ENCODE data around the gene TRAPPC8. TPM values are rescaled to one million over a fixed set of nuclear protein-coding genes. Genes with fewer than 3 reads are reported as not detected.

TRAPPC8 gene
- polyA plus RNA-seq, 1 donor from 2014 or later = 57.8 TPM

GRCh38 chr18:31825772-31826171, 117.2 kb downstream of the TRAPPC8 start:
- Histone ChIP-seq H3K79me2 (replicated peaks; ENCODE audit: insufficient read depth, low read length) (no peaks in the 10 kb centered on the region), H3K36me3 (ENCODE audit: insufficient read depth, low read length) (no peaks in the 10 kb centered on the region), H3K9me2 (ENCODE audit: insufficient read depth, low read length) (no peaks in the 10 kb centered on the region), H3K9ac (ENCODE audit: low read length) (no peak overlapping the region), H3K27ac (ENCODE audit: low read length) (no peak overlapping the region), H3K27me3 (ENCODE audit: insufficient read depth, low read depth, low read length) (no peaks in the 10 kb centered on the region), H3K4me3 (ENCODE audit: low read length) (no peak overlapping the region), H3K9me3 (ENCODE audit: low read length) (no peaks in the 10 kb centered on the region), H2AFZ (ENCODE audit: low read depth, low read length) (no peak overlapping the region), H4K20me1 (ENCODE audit: insufficient read depth) (no peaks in the 10 kb centered on the region), H3K4me2 (ENCODE audit: low read length) (no peak overlapping the region), H3F3A (ENCODE audit: insufficient read depth, low read length, poor library complexity, severe bottlenecking) (no peaks in the 10 kb centered on the region)
- TF ChIP-seq RAD21 (conservative IDR thresholded peaks at IDR 0.05) (no peak), POLR2AphosphoS5 (IDR thresholded peaks at IDR 0.05) (no peak), EZH2 (IDR thresholded peaks at IDR 0.05; ENCODE audit: borderline replicate concordance, insufficient read depth, low read length, poor library complexity, severe bottlenecking) (no peak), TAF1 (IDR thresholded peaks at IDR 0.05; ENCODE audit: low read depth) (no peak), MXI1 (conservative IDR thresholded peaks at IDR 0.05; ENCODE audit: poor library complexity, severe bottlenecking) (no peak), SMC3 (conservative IDR thresholded peaks at IDR 0.05; ENCODE audit: poor library complexity) (no peak), CTCF (IDR thresholded peaks at IDR 0.05; ENCODE audit: poor library complexity, severe bottlenecking) (no peak), EP300 (conservative IDR thresholded peaks at IDR 0.05; ENCODE audit: poor library complexity, severe bottlenecking) (no peak)
- TF ChIP-seq, protein P1, sequence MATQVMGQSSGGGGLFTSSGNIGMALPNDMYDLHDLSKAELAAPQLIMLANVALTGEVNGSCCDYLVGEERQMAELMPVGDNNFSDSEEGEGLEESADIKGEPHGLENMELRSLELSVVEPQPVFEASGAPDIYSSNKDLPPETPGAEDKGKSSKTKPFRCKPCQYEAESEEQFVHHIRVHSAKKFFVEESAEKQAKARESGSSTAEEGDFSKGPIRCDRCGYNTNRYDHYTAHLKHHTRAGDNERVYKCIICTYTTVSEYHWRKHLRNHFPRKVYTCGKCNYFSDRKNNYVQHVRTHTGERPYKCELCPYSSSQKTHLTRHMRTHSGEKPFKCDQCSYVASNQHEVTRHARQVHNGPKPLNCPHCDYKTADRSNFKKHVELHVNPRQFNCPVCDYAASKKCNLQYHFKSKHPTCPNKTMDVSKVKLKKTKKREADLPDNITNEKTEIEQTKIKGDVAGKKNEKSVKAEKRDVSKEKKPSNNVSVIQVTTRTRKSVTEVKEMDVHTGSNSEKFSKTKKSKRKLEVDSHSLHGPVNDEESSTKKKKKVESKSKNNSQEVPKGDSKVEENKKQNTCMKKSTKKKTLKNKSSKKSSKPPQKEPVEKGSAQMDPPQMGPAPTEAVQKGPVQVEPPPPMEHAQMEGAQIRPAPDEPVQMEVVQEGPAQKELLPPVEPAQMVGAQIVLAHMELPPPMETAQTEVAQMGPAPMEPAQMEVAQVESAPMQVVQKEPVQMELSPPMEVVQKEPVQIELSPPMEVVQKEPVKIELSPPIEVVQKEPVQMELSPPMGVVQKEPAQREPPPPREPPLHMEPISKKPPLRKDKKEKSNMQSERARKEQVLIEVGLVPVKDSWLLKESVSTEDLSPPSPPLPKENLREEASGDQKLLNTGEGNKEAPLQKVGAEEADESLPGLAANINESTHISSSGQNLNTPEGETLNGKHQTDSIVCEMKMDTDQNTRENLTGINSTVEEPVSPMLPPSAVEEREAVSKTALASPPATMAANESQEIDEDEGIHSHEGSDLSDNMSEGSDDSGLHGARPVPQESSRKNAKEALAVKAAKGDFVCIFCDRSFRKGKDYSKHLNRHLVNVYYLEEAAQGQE (IDR thresholded peaks at IDR 0.05; ENCODE audit: borderline replicate concordance) = no peak

- Histone ChIP-seq H3K27ac (ENCODE audit: low read length) (no peak overlapping the region), H3F3A (ENCODE audit: insufficient read depth, low read length, poor library complexity, severe bottlenecking) (no peaks in the 10 kb centered on the region), H4K20me1 (ENCODE audit: insufficient read depth) (no peaks in the 10 kb centered on the region), H3K4me3 (ENCODE audit: low read length) (no peak overlapping the region), H3K36me3 (ENCODE audit: insufficient read depth, low read length) (no peaks in the 10 kb centered on the region), H3K9ac (ENCODE audit: low read length) (no peak overlapping the region), H2AFZ (ENCODE audit: low read depth, low read length) (no peak overlapping the region), H3K4me2 (ENCODE audit: low read length) (no peak overlapping the region), H3K79me2 (replicated peaks; ENCODE audit: insufficient read depth, low read length) (no peaks in the 10 kb centered on the region), H3K9me3 (ENCODE audit: low read length) (no peaks in the 10 kb centered on the region), H3K9me2 (ENCODE audit: insufficient read depth, low read length) (no peaks in the 10 kb centered on the region), H3K27me3 (ENCODE audit: insufficient read depth, low read depth, low read length) (no peaks in the 10 kb centered on the region)
- TF ChIP-seq EP300 (conservative IDR thresholded peaks at IDR 0.05; ENCODE audit: poor library complexity, severe bottlenecking) = no peak
- TF ChIP-seq CTCF (IDR thresholded peaks at IDR 0.05; ENCODE audit: poor library complexity, severe bottlenecking) = no peak
- TF ChIP-seq RAD21 (conservative IDR thresholded peaks at IDR 0.05) = no peak
- TF ChIP-seq, protein P1 (IDR thresholded peaks at IDR 0.05; ENCODE audit: borderline replicate concordance) = no peak
- no peak for TF ChIP-seq POLR2AphosphoS5 (IDR thresholded peaks at IDR 0.05)
Measured at GRCh38 chr18:31821545-31822171, 121.3 kb downstream of the TRAPPC8 start.

Measured in neural cell (in vitro differentiated cells).